HepG2 (cell line): Measurements from ENCODE around the gene AASDHPPT.

Experiments
- AFF4 ChIP-seq: sonication (generic); formaldehyde crosslinking; IDR thresholded peaks from 2 replicates; pipeline ENCODE4 v1.4.0; 2020; ENCODE audit warnings: missing genetic modification reagents
- MXI1 ChIP-seq: IDR thresholded peaks from 3 replicates; pipeline ENCODE4 v1.6.1; 2012; ENCODE audit warnings: low read depth, low read length, inconsistent platforms, borderline replicate concordance
- PBX2 ChIP-seq: IDR thresholded peaks from 2 replicates; pipeline ENCODE4 v1.6.1; 2016; ENCODE audit warnings: control low read depth
- ZBTB10 ChIP-seq: sonication (generic); formaldehyde crosslinking; IDR thresholded peaks from 2 replicates; pipeline ENCODE4 v1.4.0; 2020; ENCODE audit warnings: missing genetic modification reagents, borderline replicate concordance
- ZNF274 ChIP-seq: sonication (generic); formaldehyde crosslinking; IDR thresholded peaks from 2 replicates; pipeline ENCODE4 v1.5.1; 2020; ENCODE audit warnings: mild to moderate bottlenecking, missing genetic modification reagents
- TF ChIP-seq, protein P1 (sequence below): sonication (generic); formaldehyde crosslinking; IDR thresholded peaks from 2 replicates; pipeline ENCODE4 v1.5.0; 2020; ENCODE audit warnings: mild to moderate bottlenecking, missing genetic modification reagents, moderate library complexity

DNA sequence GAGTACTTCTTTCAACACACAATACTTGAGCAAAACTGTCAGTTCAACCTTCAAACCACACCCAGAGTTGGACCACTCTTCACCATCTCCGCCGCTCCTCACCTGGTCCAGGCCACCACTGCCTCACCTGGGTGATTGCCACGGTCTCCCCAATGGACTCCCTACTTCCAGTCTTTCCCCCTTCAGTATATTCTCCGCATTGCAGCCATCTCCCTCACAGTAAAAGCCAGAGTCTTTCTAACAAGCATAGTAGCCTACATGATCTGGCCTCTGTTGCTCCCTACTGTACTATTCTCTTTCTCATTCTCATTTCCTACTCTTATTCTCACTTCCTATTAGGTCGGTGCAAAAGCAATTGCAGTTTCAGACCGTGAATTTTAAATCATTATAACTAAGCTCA is 28.5 kb downstream of the AASDHPPT start:
- TF ChIP-seq AFF4 (CRISPR knock-in tag): no peak
- TF ChIP-seq ZBTB10 (CRISPR knock-in tag): no peak
- TF ChIP-seq MXI1: no peak
- TF ChIP-seq ZNF274 (CRISPR knock-in tag): no peak
- TF ChIP-seq PBX2 (CRISPR knock-in tag): no peak
- TF ChIP-seq, protein P1, sequence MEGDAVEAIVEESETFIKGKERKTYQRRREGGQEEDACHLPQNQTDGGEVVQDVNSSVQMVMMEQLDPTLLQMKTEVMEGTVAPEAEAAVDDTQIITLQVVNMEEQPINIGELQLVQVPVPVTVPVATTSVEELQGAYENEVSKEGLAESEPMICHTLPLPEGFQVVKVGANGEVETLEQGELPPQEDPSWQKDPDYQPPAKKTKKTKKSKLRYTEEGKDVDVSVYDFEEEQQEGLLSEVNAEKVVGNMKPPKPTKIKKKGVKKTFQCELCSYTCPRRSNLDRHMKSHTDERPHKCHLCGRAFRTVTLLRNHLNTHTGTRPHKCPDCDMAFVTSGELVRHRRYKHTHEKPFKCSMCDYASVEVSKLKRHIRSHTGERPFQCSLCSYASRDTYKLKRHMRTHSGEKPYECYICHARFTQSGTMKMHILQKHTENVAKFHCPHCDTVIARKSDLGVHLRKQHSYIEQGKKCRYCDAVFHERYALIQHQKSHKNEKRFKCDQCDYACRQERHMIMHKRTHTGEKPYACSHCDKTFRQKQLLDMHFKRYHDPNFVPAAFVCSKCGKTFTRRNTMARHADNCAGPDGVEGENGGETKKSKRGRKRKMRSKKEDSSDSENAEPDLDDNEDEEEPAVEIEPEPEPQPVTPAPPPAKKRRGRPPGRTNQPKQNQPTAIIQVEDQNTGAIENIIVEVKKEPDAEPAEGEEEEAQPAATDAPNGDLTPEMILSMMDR: no peak
